ENCODE results near the gene CLASP2.
A peak's percentile ranks its signal among the peaks of the same experiment; 100 is the strongest.

Gene CLASP2

GRCh38 chr3:33639889-33640288 lies 78.2 kb downstream of the CLASP2 start:
- no peak for DNase-seq (ENCODE audit: low read depth, low spot score)
- CTCF ChIA-PET: interaction anchor here (1.2 to 5.6 kb wide), 3 partner anchors 136 to 146 kb away, joined by 3 to 129 read pairs (median 5); no protein-coding TSS in a partner anchor
- no peak for TF ChIP-seq CTCF (IDR thresholded peaks at IDR 0.05; ENCODE audit: insufficient read depth, low read length, missing control alignments)
- H3K4me3 ChIP-seq (ENCODE audit: low read depth, low read length): no peak overlapping the region
- POLR2A ChIA-PET: no interaction called here

GRCh38 chr3:33637482-33637881 lies 80.6 kb downstream of the CLASP2 start:
- POLR2A ChIA-PET: no interaction called here
- TF ChIP-seq CTCF (IDR thresholded peaks at IDR 0.05; ENCODE audit: insufficient read depth, low read length, missing control alignments): no peak
- DNase-seq (ENCODE audit: low read depth, low spot score): no peak
- CTCF ChIA-PET: interaction anchor here (0.9 to 5.6 kb wide), 18 partner anchors 8 to 188 kb away, joined by 3 to 129 read pairs (median 4); partner anchors contain the start of gene PDCD6IP
- no peak overlapping the region for H3K4me3 ChIP-seq (ENCODE audit: low read depth, low read length)

DNA sequence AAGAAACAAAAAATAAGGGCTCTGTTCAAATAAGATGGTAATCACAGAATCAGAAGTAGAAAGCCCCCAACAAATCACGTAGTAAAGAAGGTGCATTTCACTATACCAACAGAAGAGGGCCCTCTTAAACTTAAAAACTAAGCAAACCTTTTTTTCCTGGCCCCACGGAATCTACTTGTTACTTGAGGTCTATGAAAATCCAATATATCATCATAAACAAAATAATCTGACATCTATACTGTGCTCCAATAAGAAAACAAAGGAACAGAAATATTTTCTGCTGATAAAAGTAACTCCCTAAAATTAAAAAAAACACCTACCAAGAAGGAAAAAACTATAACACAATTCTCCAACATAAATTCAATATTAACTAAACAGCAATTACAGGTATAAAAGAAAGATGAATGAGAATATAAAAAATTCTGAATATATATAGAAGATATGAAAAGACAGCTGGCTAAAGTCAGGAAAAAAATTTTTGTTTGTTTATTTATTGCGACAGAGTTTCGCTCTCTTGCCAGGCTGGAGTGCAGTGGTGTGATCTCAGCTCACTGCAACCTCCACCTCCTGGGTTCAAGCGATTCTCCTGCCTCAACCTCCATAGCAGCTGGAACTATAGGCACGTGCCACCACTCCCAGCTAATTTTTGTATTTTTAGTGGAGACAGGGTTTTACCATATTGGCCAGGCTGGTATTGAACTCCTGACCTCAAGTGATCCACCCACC lies 81.8 kb downstream of the CLASP2 start:
- H3K4me3 ChIP-seq (ENCODE audit: low read depth, low read length): no peak overlapping the region
- CTCF ChIA-PET: interaction anchor here (0.9 to 5.6 kb wide), 18 partner anchors 9 to 189 kb away, joined by 3 to 129 read pairs (median 4); partner anchors contain the start of gene PDCD6IP
- TF ChIP-seq CTCF (IDR thresholded peaks at IDR 0.05; ENCODE audit: insufficient read depth, low read length, missing control alignments): peak; percentile 49
- no peak for DNase-seq (ENCODE audit: low read depth, low spot score)
- POLR2A ChIA-PET: no interaction called here

- POLR2A ChIA-PET: no interaction called here
- DNase-seq (ENCODE audit: low read depth, low spot score): no peak
- CTCF ChIA-PET: interaction anchor here (1.2 to 5.6 kb wide), 7 partner anchors 11 to 153 kb away, joined by 3 to 129 read pairs (median 7); no protein-coding TSS in a partner anchor
- TF ChIP-seq CTCF (IDR thresholded peaks at IDR 0.05; ENCODE audit: insufficient read depth, low read length, missing control alignments): no peak
- H3K4me3 ChIP-seq (ENCODE audit: low read depth, low read length): no peak overlapping the region
These were observed 83.8 kb downstream of the CLASP2 start for GRCh38 chr3:33634262-33634661.

- POLR2A ChIA-PET: no interaction called here
- CTCF ChIA-PET: interaction anchor here (0.7 to 3.0 kb wide), 6 partner anchors 8 to 157 kb away, joined by 3 to 22 read pairs (median 3); no protein-coding TSS in a partner anchor
- TF ChIP-seq CTCF (IDR thresholded peaks at IDR 0.05; ENCODE audit: insufficient read depth, low read length, missing control alignments): no peak
- no peak for DNase-seq (ENCODE audit: low read depth, low spot score)
- H3K4me3 ChIP-seq (ENCODE audit: low read depth, low read length): no peak overlapping the region
These were observed 88.8 kb downstream of the CLASP2 start for GRCh38 chr3:33629219-33629618.

DNA sequence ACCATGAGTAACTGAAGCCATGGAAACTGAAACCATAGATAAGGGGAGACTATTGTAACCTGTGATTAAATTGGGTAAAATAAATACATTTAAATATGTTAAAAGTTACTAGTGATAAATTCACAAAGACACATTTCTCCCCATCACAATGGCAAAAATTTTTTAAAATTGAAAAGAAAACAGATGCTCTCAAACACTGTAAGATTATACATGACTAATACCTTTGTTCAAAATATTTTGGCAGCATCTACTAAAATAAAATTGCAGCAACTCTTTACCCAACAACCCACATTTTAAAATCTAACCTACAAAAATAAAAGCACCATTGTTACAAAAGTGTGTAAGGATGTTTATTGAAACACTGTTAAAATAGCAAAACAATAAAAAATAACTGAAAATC lies 93.3 kb downstream of the CLASP2 start:
- no peak for DNase-seq (ENCODE audit: low read depth, low spot score)
- ChIA-PET CTCF (no interaction called here), POLR2A (no interaction called here)
- H3K4me3 ChIP-seq (ENCODE audit: low read depth, low read length): no peak overlapping the region
- TF ChIP-seq CTCF (IDR thresholded peaks at IDR 0.05; ENCODE audit: insufficient read depth, low read length, missing control alignments): no peak
